Activated CD4-positive, alpha-beta memory T cell treated with anti-CD3 and anti-CD28 coated beads for 36 hours (primary cell): ENCODE data around the gene NF1. TPM values are rescaled to one million over a fixed set of nuclear protein-coding genes. Genes with fewer than 3 reads are reported as not detected.

Experiments used
- CTCF ChIA-PET: fragments of 350-600 bp; sonication (Branson Sonifier 250); formaldehyde crosslinking; loops from one replicate; lab custom pipeline; 2021; ENCODE audit warnings: antibody characterized with exemption, inconsistent platforms; lab: Charles Lee
- POLR2A ChIA-PET: fragments of 350-600 bp; sonication (Branson Sonifier 250); formaldehyde crosslinking; loops from one replicate; lab custom pipeline; 2021; ENCODE audit warnings: antibody characterized with exemption; lab: Charles Lee
- DNase-seq: peaks from one replicate; pipeline ENCODE4 v3.0.0-alpha.2; 2020
- H3K27ac Mint-ChIP-seq: one replicate; pipeline ENCODE4 v1.8.0; 2021; ENCODE audit warnings: mixed read lengths
- H3K27me3 Mint-ChIP-seq: one replicate; pipeline ENCODE4 v1.8.0; 2021; ENCODE audit warnings: mixed read lengths
- H3K36me3 Mint-ChIP-seq: one replicate; pipeline ENCODE4 v1.8.0; 2021; ENCODE audit warnings: mixed read lengths
- H3K4me1 Mint-ChIP-seq: one replicate; pipeline ENCODE4 v1.8.0; 2021; ENCODE audit warnings: low read depth, mixed read lengths
- H3K4me3 Mint-ChIP-seq: one replicate; pipeline ENCODE4 v1.8.0; 2021; ENCODE audit warnings: mild to moderate bottlenecking, mixed read lengths
- H3K9me3 Mint-ChIP-seq: one replicate; pipeline ENCODE4 v1.8.0; 2021; ENCODE audit warnings: mixed read lengths
- intact Hi-C: fragments of 100-400 bp; cut with micrococcal nuclease; formaldehyde crosslinking; loops from one replicate; pipeline ENCODE4 v1.15.1; 2023
- total RNA-seq, 2 experiments: library from RNA; stranded (reverse); gene quantifications; one replicate each; pipeline ENCODE4 v1.2.3, GENCODE V29; 2021

Gene NF1
- total RNA-seq, 2 experiments from 2014 or later = 26.5 to 27.0 TPM

DNA sequence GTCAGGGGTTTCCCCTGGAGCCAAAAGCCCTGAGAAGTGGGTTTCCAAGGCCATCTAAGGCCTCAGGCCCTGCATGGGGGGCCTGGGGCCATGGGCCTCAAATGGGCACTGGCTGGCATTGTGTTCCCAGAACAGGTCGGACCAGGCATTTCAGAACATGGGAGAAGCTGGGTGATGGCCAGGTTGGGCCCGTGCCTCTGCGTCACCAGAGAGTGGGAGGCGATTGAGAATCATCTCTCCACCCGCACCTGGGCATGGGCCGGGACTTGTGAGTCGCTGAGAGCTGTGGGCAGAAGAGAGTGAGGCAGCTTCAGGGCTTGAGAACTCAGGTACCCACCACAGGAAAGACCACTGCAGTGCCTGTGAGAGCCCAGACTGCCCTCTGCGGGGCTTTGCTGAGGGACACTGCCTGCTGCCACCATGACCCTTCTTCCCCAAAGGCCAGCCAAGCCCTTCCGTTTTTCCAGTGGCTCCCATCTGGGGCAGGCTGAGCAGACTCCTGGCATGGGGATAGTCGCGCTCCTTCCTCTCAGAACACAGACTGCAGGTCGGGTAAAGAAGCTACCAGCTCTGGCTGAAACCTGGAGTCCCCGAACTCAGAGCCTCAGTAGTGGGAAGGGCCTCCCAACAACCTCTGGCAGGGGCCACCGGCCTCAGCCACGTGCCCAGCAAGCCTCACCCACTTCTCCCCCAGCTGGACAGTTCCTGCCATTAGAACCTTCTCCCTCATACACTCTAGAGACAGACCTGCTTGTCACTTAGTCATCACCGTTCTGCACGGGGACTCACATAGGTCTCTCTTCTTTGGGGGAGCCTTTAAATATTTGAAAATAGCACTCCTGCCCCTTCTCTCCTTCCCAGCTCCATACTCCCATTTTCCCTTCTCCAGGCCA, 298.3 kb downstream of the NF1 start:
- ChIA-PET CTCF (interaction anchor here (0.6 kb wide), 1 partner anchor 189 kb away, joined by 3 read pairs; no protein-coding TSS in a partner anchor), POLR2A (no interaction called here)
- Mint-ChIP-seq H3K4me1 (no peaks in the 10 kb centered on the region), H3K4me3 (no peak overlapping the region), H3K9me3 (no peaks in the 10 kb centered on the region), H3K36me3 (no peaks in the 10 kb centered on the region), H3K27ac (no peak overlapping the region), H3K27me3 (peaks cover 42% of the 10 kb centered on the region)
- DNase-seq = peak; percentile 9
- intact Hi-C loops = no loop called here

DNA sequence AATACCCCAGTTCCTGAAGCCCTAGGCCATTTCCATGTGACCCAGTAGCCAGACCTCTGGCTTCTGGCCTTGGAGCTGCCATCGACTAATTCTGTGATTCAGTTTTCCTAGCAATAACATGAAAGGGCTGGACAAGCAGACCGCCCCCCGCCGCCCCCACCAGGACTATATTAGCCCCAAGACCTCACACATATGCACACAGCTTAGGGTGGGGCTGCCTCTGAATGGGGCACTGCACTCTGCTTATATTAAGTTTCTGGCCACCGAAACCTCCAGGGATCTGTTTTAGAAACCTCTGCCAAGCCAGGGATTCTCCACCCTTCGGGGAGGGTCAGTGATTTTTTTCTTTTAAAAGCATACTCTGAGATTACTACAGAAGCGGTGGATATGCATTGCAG, 299.0 kb downstream of the NF1 start:
- Mint-ChIP-seq H3K36me3 (no peaks in the 10 kb centered on the region), H3K4me3 (no peak overlapping the region), H3K9me3 (no peaks in the 10 kb centered on the region), H3K27ac (no peak overlapping the region), H3K4me1 (no peaks in the 10 kb centered on the region), H3K27me3 (peaks cover 44% of the 10 kb centered on the region)
- ChIA-PET CTCF (interaction anchor here (0.6 kb wide), 1 partner anchor 189 kb away, joined by 3 read pairs; no protein-coding TSS in a partner anchor), POLR2A (no interaction called here)
- intact Hi-C loops = no loop called here
- peak; percentile 4 for DNase-seq

DNA sequence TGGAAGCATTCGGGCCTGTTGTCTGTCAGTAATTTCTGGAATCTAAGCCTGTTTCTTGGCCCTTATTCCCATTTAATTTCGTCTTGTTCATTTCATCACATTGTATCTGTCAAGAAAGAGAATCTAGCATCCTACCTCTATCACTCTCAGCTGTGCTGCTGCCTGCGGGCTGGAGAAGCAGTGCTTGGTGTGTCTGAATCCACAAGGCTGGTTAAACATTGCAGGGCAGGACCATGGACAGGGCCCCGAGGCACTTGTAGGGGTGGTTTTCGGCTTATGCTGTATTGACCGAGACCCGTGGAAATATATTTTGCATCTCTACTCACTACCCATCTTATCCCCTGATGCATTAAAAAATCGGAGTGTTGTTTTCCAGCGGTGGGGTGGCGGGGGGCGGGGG, 299.8 kb downstream of the NF1 start:
- CTCF ChIA-PET = no interaction called here
- POLR2A ChIA-PET = no interaction called here
- Mint-ChIP-seq H3K36me3 (no peaks in the 10 kb centered on the region), H3K27ac (no peak overlapping the region), H3K4me3 (no peak overlapping the region), H3K9me3 (no peaks in the 10 kb centered on the region), H3K4me1 (no peaks in the 10 kb centered on the region), H3K27me3 (peaks cover 42% of the 10 kb centered on the region)
- DNase-seq = peak; percentile 63
- intact Hi-C loops = no loop called here

DNA sequence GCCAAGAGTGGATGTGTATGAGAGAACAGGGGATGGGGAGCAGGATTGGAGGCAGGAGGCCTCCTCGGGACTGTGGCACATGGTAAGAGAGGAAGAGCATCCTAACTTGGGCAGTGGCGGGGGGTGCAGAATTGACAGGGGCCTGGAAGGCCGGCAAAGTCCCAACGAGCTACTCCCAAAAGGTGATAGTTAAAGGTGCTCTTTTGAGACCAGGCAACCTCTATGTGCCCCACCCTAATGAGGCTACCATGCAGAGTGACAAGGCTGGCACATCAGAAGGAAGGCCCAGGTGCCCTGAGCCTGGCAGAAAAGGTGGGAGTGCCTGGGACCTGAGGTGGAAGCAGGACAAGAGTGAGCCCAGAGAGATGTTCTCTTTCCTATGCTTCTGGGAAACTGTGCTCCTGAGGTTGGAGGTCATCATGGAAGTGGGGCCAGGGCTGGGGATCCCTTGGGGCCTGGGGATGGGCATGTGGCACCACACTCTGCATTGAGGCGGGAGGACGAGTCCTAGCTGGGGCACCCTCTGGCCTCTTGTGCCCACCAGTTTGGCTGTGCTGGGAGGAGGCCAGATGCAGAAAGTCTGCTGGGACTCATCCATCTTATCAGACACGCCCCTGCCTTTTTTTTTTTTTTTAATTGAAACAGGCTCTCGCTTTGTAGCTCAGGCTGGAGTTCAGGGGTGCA, 302.6 kb downstream of the NF1 start:
- ChIA-PET CTCF (interaction anchor here (1.2 to 1.4 kb wide), 2 partner anchors 8 to 127 kb away, joined by 3 to 5 read pairs; no protein-coding TSS in a partner anchor), POLR2A (no interaction called here)
- H3K4me1 Mint-ChIP-seq = no peaks in the 10 kb centered on the region
- no peak overlapping the region for H3K4me3 Mint-ChIP-seq
- no peaks in the 10 kb centered on the region for H3K9me3 Mint-ChIP-seq
- H3K27ac Mint-ChIP-seq = no peak overlapping the region
- peak; percentile 3 for DNase-seq
- no peaks in the 10 kb centered on the region for H3K36me3 Mint-ChIP-seq
- H3K27me3 Mint-ChIP-seq = peaks cover 26% of the 10 kb centered on the region
- intact Hi-C loops = no loop called here

DNA sequence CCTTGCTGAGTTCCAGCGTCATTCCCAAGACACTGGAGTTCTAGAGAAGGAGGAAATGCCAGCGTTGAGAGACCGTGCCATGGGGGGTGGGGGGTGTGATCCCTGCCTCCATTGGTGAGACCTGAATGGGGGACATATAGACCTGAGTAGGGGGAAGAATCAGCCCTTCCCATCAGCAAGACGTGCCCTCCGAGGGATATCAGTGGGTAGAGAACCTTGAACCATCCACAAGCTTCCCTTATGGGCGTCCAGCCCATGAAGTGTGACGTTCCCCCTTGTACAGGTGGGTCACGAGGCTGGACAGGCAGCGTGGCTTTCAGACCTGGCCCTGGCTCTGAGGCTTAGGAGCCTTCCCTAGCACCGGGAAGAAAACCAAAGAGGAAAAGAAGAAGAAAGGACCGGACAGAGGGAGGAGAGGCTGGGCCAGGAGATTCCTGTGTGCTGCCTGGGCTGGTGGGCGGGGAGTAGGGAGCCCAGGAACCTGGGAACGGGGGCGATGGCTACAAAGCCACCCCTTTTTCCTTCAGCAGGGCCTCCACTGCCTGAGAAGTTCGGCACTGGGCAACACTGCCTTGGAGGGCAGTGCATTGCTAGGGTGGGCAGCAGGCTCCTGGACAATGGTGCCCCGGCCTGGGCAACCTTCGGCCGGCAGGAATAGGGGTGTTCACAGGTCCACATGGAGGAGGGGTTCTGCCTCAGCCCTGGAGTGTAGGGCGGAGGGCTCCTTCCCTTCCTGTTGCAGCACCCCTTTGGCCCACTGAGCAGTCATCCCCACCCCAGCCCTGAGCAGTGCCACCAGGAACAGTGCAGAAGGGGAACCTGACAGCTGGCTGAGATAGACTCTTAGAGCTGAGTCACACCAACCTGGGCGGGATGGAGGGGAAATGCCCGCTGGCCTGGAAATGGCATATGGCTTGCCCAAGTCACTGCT, 303.9 kb downstream of the NF1 start:
- Mint-ChIP-seq H3K27ac (no peak overlapping the region), H3K4me3 (no peak overlapping the region), H3K36me3 (no peaks in the 10 kb centered on the region), H3K4me1 (no peaks in the 10 kb centered on the region), H3K27me3 (peaks cover 14% of the 10 kb centered on the region), H3K9me3 (no peaks in the 10 kb centered on the region)
- intact Hi-C loops = no loop called here
- ChIA-PET CTCF (interaction anchor here (1.4 kb wide), 1 partner anchor 9 kb away, joined by 5 read pairs; no protein-coding TSS in a partner anchor), POLR2A (no interaction called here)
- peak; percentile 3 for DNase-seq

DNA sequence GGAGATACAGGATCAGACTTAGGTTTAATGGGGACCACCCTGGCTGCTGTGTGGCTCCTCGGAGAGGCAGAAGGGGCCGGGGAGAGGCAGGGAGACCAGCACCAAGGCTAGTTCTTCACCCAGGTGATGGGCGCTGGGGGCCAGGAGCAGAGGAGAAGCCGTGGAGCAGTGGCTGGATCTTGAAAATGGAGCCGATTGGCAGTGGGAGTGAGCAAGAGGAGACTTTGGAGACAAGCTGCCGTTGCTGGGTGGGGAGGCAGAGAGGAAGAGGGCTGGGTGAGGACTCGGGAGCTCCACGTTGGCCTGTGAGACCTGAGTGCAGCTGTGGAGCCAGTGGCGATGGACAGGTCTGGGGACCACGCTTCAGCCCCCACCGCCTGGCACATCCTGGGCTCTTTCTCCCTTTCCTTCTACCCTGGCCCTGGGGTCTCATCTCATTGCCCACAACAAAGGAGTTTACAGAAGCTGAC, 305.7 kb downstream of the NF1 start:
- intact Hi-C loops = no loop called here
- no peaks in the 10 kb centered on the region for H3K4me1 Mint-ChIP-seq
- no peaks in the 10 kb centered on the region for H3K36me3 Mint-ChIP-seq
- H3K4me3 Mint-ChIP-seq = no peak overlapping the region
- H3K27ac Mint-ChIP-seq = no peak overlapping the region
- H3K9me3 Mint-ChIP-seq = no peaks in the 10 kb centered on the region
- ChIA-PET CTCF (no interaction called here), POLR2A (interaction anchor here (0.6 kb wide), 1 partner anchor 81 kb away, joined by 3 read pairs; no protein-coding TSS in a partner anchor)
- peaks cover 2% of the 10 kb centered on the region for H3K27me3 Mint-ChIP-seq
- DNase-seq = peak; percentile 3

DNA sequence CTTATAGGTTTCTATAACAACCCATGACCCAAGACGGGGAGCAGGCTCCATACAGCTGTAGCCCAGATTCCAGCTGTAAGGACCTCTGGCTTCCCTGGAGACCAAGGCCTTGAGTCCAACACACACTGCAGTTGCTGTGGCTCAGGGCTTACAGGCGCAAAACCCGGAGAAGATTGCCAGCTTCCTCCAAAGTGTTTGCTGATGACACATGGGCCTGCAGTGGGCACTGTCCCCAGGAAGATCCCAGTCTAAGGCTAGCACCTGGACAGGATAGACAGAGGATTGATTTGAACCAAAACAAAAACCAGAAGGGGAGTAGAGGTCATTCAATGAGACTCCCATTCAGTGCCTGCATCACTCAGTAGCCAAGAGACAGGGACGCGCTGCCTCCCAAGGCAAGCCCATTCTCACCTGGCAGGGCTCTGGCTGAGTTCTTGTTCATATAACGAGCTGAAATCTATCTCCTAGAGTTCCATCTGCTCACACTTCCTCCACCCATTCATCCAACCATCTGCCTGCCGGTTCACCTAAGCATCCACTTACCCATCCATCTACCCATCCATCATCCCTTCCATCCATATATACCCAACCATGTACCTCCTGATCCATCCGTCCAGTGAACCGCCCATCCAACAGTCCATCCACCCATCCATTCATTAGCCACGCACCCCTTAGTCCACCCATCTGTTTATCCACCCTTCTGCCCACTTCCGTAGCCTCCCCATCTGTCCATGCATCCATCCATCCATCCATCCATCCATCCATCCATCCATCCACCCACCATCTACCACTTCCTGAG, 306.9 kb downstream of the NF1 start:
- H3K4me3 Mint-ChIP-seq = no peak overlapping the region
- DNase-seq = no peak
- no peaks in the 10 kb centered on the region for H3K4me1 Mint-ChIP-seq
- no peak overlapping the region for H3K27ac Mint-ChIP-seq
- no peaks in the 10 kb centered on the region for H3K9me3 Mint-ChIP-seq
- H3K36me3 Mint-ChIP-seq = no peaks in the 10 kb centered on the region
- intact Hi-C loops = no loop called here
- ChIA-PET CTCF (no interaction called here), POLR2A (interaction anchor here (0.6 kb wide), 1 partner anchor 82 kb away, joined by 3 read pairs; no protein-coding TSS in a partner anchor)
- peaks cover 2% of the 10 kb centered on the region for H3K27me3 Mint-ChIP-seq

DNA sequence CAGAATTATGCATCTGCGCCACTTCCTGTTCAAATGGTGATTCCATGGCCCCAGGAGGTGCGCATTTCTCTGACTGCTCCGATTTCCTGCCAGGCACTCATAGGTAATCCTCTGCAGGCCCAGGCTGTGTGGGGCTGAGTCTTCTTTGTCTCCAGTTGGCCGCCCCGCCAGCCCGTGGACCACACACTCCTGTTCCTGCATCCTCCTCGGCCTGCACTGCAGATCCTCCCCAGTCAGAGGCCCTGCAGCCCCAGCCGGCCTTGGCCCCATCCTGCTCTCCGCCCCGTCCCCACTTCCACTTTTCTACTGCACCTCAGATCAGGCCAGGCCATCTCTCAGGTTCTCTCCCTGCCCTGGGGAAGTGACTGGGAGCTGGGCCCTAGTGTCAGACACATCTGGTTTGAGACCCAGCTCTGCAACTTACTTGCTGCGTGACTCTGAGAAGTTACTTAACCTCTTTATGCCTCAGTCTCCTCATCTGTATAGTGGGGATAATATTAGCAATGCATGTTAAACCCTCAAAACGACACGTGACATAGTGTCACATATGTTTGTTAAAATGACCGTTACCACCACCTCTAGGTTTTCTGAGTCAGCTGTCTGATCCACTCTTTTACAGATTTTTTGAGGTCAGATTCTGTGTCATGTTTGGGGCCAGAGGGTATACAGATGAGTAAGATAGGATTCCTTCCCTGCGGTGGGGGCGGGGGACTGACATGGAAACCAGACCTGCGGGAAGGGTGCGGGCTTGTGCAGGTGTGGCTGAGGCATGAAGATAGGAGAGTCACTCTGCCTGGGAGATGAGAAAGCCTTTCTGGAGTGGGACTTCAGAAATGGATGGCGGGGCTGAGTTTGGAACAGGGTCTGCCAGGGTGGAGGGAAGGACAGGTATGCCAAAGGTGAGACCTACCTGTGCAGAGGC, 309.5 kb downstream of the NF1 start:
- Mint-ChIP-seq H3K27me3 (no peaks in the 10 kb centered on the region), H3K36me3 (no peaks in the 10 kb centered on the region), H3K4me3 (no peak overlapping the region), H3K27ac (no peak overlapping the region), H3K4me1 (no peaks in the 10 kb centered on the region), H3K9me3 (no peaks in the 10 kb centered on the region)
- ChIA-PET CTCF (no interaction called here), POLR2A (no interaction called here)
- peak; percentile 16 for DNase-seq
- intact Hi-C loops = no loop called here

DNA sequence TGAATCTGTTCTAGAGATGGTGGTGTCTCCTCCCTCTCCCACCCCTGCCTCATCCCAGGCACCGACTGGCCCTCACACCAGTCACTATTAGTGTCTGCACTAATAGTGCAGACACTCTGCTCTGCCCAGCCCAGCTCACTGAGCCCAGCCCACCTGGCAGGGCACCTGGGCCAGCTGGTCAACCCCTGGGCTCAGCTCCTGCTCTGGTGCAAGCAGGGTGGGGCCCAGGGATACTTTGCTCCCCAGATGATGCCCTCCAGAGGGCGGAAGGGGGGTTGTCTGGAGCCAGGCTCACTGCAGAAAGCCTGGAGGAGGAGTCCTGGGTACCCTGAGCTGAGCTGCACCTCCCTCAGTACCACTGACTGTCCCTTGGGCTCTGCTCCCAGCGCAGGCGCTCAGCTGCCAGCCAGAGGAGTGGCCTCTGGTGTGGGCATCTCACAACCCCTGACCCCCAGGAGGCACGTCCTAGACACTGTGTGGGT, 311.2 kb downstream of the NF1 start:
- Mint-ChIP-seq H3K27ac (no peak overlapping the region), H3K4me3 (no peak overlapping the region), H3K36me3 (no peaks in the 10 kb centered on the region), H3K9me3 (no peaks in the 10 kb centered on the region), H3K27me3 (no peaks in the 10 kb centered on the region), H3K4me1 (no peaks in the 10 kb centered on the region)
- ChIA-PET CTCF (interaction anchor here (0.7 to 0.9 kb wide), 2 partner anchors 16 to 118 kb away, joined by 3 read pairs; no protein-coding TSS in a partner anchor), POLR2A (no interaction called here)
- intact Hi-C loops = no loop called here
- no peak for DNase-seq

DNA sequence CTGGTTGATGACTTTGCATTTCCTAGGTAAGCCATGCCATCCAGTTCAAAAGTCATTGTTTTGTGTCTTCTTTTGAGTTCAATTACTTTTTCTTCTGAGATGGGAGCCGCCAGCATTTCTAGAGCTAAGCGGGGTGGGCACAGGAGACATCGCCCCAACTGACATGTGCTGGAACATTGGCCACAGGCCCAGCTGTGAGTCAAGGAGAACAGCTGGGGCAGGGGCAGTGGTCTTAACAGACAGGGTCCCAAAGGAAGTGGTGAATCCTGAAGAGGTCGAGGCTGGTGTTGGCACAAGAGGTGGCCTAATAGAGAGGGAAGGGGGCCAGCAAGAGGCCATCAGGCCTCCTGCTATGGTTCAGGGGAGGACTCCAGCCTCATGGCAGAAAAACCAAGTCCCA, 313.8 kb downstream of the NF1 start:
- intact Hi-C loops = no loop called here
- H3K27ac Mint-ChIP-seq = no peak overlapping the region
- no peaks in the 10 kb centered on the region for H3K36me3 Mint-ChIP-seq
- H3K4me3 Mint-ChIP-seq = no peak overlapping the region
- CTCF ChIA-PET = no interaction called here
- POLR2A ChIA-PET = no interaction called here
- no peaks in the 10 kb centered on the region for H3K27me3 Mint-ChIP-seq
- H3K9me3 Mint-ChIP-seq = no peaks in the 10 kb centered on the region
- no peak for DNase-seq
- H3K4me1 Mint-ChIP-seq = no peaks in the 10 kb centered on the region
